HG03060 (cell line): ENCODE measurements around the gene MEN1.

Experiments
- ATAC-seq: cut with Tn5 transposase; IDR thresholded peaks from one replicate; pipeline ENCODE4 v1.9.1; 2021; ENCODE audit warnings: low read depth, moderate number of reproducible peaks; ENCODE audit not compliant: unreplicated experiment

MEN1 gene

GRCh38 chr11:64803158-64803845 is 7.0 kb downstream of the MEN1 start, which contains the start of gene MAP4K2:
MAP4K2 (minus strand) TSS chr11:64803214; CDS start chr11:64803149, 65 bp downstream.
- no peak for ATAC-seq

GRCh38 chr11:64802370-64803157 is 7.8 kb downstream of the MEN1 start:
- no peak for ATAC-seq

GRCh38 chr11:64801561-64802369 is 8.6 kb downstream of the MEN1 start:
- no peak for ATAC-seq

- no peak for ATAC-seq
Observed at GRCh38 chr11:64801158-64801464, 9.2 kb downstream of the MEN1 start.

GRCh38 chr11:64800303-64801157 is 9.8 kb downstream of the MEN1 start:
- no peak for ATAC-seq

- ATAC-seq, result no peak
Observed at GRCh38 chr11:64799623-64800302, 10.6 kb downstream of the MEN1 start.

- ATAC-seq, result no peak
Observed at GRCh38 chr11:64799256-64799622, 11.1 kb downstream of the MEN1 start.

GRCh38 chr11:64796757-64797541 is 13.4 kb downstream of the MEN1 start:
- no peak for ATAC-seq

GRCh38 chr11:64796047-64796756 is 14.1 kb downstream of the MEN1 start:
- ATAC-seq, result no peak

GRCh38 chr11:64794526-64794925 is 15.8 kb downstream of the MEN1 start:
- no peak for ATAC-seq

GRCh38 chr11:64793271-64794160 is 16.8 kb downstream of the MEN1 start:
- ATAC-seq, result no peak

- ATAC-seq, result no peak
Observed at GRCh38 chr11:64792482-64792881, 17.9 kb downstream of the MEN1 start.

GRCh38 chr11:64791781-64792291 is 18.5 kb downstream of the MEN1 start:
- no peak for ATAC-seq

- no peak for ATAC-seq
Observed at GRCh38 chr11:64790205-64791095, 19.9 kb downstream of the MEN1 start.

GRCh38 chr11:64789331-64790204 is 20.8 kb downstream of the MEN1 start:
- no peak for ATAC-seq
